IPS-20b (cell line): ENCODE data around the gene DIAPH1.

Experiments
- H3K27ac ChIP-seq: one replicate; pipeline ENCODE4 v1.5.1; 2013; ENCODE audit warnings: low read length
- H3K27me3 ChIP-seq: 2 replicates; pipeline ENCODE4 v1.6.1; 2013; ENCODE audit warnings: mild to moderate bottlenecking, low read length, inconsistent platforms; ENCODE audit not compliant: insufficient read depth
- H3K36me3 ChIP-seq: 2 replicates; pipeline ENCODE4 v1.6.1; 2013; ENCODE audit warnings: low read depth, mild to moderate bottlenecking, inconsistent platforms, low read length, moderate library complexity; ENCODE audit not compliant: insufficient read depth
- H3K4me1 ChIP-seq: 2 replicates; pipeline ENCODE4 v1.6.1; 2013; ENCODE audit warnings: mild to moderate bottlenecking, control low read depth, inconsistent platforms, low read length, moderate library complexity; ENCODE audit not compliant: insufficient read depth
- H3K4me3 ChIP-seq: 2 replicates; pipeline ENCODE4 v1.5.1; 2013; ENCODE audit warnings: mild to moderate bottlenecking, low read length, inconsistent platforms
- H3K9ac ChIP-seq: 2 replicates; pipeline ENCODE4 v1.6.1; 2013; ENCODE audit warnings: low read depth, mild to moderate bottlenecking, inconsistent platforms, low read length, moderate library complexity
- H3K9me3 ChIP-seq: 2 replicates; pipeline ENCODE4 v1.6.1; 2013; ENCODE audit warnings: mild to moderate bottlenecking, low read depth, low read length, inconsistent platforms; ENCODE audit not compliant: insufficient read depth

DIAPH1 gene

DNA sequence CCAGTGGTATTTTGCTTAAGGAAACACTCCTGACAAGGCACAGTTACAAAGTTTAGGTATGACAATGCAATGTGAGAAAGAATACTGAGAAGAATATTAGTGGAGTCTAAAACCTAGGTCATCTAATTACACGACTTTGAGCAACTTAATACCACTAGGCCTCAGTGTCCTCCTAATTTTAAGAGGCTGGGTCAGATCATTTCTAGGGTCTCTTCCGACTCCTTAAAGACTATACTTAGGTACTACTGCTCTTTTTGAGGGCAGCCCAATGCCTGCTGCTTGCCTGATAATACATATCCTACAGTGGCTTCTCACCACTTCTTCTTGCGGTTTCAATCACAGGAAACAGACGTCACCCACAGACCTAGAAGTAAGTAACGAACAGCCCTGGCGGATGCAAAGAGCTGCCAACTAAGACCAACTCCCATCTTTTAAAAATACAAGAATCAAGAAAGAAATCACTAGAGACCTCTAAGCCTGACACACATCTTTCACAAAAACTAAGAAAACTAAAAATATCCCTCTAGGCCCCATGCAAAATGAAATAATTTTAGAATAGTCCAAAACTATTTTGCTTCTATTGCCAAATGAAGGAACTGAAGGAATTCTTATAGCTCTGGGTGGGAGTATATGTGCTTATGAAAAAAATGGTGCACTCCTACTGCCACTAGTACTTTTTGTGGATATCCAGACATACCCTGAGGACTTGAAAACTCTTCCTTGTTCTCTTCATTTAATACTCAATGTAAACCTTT, 13.1 kb downstream of the DIAPH1 start:
- Histone ChIP-seq H3K27ac (no peak overlapping the region), H3K4me3 (no peak overlapping the region), H3K36me3 (no peaks in the 10 kb centered on the region; the same call in 1 of the 2 replicates), H3K9ac (no peak overlapping the region), H3K27me3 (no peaks in the 10 kb centered on the region), H3K4me1 (peaks cover 6% of the 10 kb centered on the region; the same call in 1 of the 2 replicates), H3K9me3 (no peaks in the 10 kb centered on the region)

DNA sequence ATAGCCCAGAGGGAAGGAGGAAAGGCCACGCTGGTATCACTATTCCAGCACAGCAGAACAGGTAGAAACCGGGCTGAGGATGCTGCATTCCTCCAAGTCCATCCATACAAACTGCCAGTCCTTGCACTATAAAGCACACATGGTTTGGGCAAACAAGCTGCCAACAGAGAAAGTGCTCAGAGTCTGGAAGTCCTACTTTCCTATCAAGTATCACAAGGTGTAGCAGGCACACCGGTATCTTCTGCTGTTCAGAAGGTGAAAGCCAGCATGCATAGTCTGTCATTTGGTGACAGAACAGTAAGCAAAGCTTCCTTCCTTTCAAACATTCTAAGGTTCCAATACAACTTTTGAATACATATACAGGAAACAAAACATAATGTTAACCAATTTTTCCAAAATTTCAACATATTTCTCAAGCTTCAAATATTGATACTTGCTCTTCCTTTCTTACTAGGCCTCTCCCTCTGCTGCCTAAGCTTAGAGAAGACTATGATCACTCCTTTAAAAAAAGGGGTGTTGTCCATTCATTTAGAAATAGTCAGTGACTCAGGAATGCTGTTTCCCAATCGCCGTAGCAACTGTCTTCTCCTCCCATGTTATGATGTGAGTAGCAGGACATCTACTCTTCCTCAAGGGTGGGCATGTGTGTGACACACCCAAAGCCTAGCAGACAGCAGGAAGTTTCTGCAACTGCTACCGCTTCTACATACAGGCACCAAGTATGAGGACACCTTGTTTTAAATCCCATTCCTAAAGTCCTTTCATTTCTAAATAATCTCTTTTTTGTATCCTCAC, 14.7 kb downstream of the DIAPH1 start:
- peaks cover 6% of the 10 kb centered on the region; the same call in 1 of the 2 replicates for H3K4me1 ChIP-seq
- H3K27me3 ChIP-seq = no peaks in the 10 kb centered on the region
- H3K27ac ChIP-seq = no peak overlapping the region
- H3K4me3 ChIP-seq = no peak overlapping the region
- H3K36me3 ChIP-seq = no peaks in the 10 kb centered on the region; the same call in 1 of the 2 replicates
- H3K9ac ChIP-seq = no peak overlapping the region
- H3K9me3 ChIP-seq = no peaks in the 10 kb centered on the region

DNA sequence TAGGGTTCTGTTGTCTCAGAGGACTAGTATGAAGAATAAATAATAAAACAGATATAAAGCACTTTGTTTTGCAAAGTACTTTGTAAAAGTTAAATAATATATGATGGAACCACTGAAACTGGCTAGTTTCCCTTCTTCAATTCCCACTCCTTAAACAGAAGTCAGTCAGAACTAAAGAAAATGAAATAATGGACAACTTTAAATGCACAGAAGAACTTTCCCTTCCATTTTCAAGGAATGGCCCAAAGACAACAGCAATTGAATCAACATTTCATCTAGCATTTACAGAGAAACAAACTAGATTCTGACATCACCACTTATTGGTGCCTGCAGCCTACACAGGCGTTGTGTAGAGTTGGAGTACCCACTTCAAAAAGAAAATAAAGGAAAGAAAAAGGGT, 16.2 kb downstream of the DIAPH1 start:
- Histone ChIP-seq H3K4me3 (no peak overlapping the region), H3K9me3 (no peaks in the 10 kb centered on the region), H3K36me3 (no peaks in the 10 kb centered on the region; the same call in 1 of the 2 replicates), H3K27me3 (no peaks in the 10 kb centered on the region), H3K9ac (no peak overlapping the region), H3K27ac (no peak overlapping the region), H3K4me1 (peaks cover 6% of the 10 kb centered on the region; the same call in 1 of the 2 replicates)

DNA sequence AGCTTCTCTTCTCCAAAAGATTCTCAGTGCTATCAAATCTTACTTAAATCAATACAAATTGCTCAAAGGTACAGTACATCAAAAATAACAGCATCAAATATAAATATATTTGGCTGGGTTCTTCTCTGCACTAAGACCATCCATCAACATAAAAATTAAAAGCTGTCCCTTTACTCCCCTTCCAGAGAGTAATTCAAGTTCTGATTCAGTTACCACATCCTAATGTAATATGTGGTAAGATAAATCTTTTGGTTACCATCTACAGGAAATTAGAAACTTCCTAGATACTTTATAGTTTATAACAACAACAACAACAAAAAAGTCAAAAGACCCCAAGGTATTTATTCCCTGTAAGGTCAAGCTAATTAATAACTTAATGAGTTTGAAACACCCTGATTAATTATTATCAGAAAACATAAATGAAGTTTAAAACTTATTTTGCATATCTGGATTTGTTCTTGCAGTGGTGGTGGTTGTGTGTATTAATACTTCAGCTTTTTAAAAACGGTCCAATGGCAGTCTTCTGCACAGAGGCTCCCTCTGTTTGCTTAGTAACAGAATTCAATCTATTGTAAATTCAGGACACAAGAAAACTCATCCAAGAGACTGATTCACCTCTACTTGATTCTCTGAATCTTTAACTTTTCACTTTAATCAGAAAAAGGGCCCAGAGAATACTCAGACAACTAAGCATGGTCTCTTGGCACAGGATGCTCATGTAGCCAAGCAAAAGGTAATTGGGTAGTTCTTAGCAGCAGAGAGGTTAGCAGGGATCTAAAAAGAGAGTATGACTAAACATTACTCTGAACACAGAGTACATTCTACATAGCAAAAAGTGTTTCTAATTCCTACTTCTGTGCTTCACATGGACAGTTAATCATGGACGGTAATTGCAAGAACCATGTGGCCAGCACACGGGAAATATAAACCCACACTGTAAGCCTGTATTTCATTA, 20.1 kb downstream of the DIAPH1 start:
- Histone ChIP-seq H3K9ac (no peak overlapping the region), H3K36me3 (no peaks in the 10 kb centered on the region; the same call in 1 of the 2 replicates), H3K9me3 (no peaks in the 10 kb centered on the region), H3K27ac (no peak overlapping the region), H3K27me3 (no peaks in the 10 kb centered on the region), H3K4me1 (no peaks in the 10 kb centered on the region), H3K4me3 (no peak overlapping the region)

DNA sequence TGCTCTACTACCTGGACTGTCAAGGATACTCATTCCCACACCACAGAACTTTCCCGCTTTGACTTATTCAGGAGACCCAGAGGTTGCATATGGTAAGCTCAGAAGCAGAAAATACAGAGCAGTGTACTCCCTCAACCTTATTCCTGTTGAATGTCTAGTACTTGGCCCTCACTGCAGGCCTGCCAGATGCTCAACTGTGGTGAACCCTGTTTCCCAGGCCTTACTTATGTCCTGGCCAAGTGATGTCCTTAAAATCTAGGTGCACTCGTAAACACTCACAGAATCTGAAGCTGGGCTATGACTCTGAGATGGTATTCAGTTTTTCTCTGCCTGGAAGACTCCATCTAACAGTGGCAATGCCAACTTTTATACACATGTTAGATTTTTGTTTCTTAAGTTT, 21.0 kb downstream of the DIAPH1 start:
- Histone ChIP-seq H3K27ac (no peak overlapping the region), H3K4me3 (no peak overlapping the region), H3K9me3 (no peaks in the 10 kb centered on the region), H3K36me3 (no peaks in the 10 kb centered on the region; the same call in 1 of the 2 replicates), H3K27me3 (no peaks in the 10 kb centered on the region), H3K4me1 (no peaks in the 10 kb centered on the region), H3K9ac (no peak overlapping the region)

DNA sequence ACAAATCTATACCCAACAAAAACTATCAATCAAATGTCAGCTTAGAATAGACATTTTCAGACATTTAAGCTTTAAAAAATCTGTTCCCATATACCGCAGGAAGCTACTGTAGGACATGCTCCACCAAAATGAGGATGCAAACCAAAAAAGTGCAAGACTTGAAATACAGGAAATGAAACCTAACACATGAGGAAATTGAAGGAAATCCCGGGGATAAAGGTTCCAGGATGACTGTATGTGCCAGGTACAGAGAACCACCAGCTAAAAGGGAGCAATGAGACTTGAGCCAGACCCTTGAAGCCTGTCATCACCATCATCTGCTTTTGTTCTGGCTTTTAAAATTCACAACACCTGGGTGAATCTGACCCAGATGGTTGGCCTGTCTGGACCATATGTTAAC, 21.4 kb downstream of the DIAPH1 start:
- no peak overlapping the region for H3K4me3 ChIP-seq
- no peaks in the 10 kb centered on the region for H3K4me1 ChIP-seq
- no peak overlapping the region for H3K27ac ChIP-seq
- no peaks in the 10 kb centered on the region for H3K9me3 ChIP-seq
- H3K27me3 ChIP-seq = no peaks in the 10 kb centered on the region
- H3K36me3 ChIP-seq = no peaks in the 10 kb centered on the region
- no peak overlapping the region for H3K9ac ChIP-seq

DNA sequence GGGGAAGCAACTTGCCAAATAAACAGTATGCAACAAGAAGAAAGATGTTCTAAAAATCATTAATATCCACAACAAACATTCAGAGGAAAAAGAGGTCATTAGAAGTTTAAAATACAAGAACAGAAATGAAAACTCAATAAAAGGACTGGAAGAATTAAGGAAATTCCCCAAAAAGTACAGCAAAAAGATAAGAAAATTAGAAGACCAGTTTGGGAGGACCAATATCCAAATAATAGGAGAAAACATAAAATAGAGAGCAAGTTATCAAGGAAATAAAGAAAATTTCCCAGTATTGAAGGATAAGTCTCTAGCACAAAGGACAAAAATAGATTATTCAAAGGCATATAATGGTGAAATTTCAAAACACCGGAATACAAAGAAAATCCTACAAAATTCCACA, 21.9 kb downstream of the DIAPH1 start:
- Histone ChIP-seq H3K9me3 (no peaks in the 10 kb centered on the region), H3K36me3 (no peaks in the 10 kb centered on the region), H3K27ac (no peak overlapping the region), H3K4me3 (no peak overlapping the region), H3K27me3 (no peaks in the 10 kb centered on the region), H3K4me1 (no peaks in the 10 kb centered on the region), H3K9ac (no peak overlapping the region)

DNA sequence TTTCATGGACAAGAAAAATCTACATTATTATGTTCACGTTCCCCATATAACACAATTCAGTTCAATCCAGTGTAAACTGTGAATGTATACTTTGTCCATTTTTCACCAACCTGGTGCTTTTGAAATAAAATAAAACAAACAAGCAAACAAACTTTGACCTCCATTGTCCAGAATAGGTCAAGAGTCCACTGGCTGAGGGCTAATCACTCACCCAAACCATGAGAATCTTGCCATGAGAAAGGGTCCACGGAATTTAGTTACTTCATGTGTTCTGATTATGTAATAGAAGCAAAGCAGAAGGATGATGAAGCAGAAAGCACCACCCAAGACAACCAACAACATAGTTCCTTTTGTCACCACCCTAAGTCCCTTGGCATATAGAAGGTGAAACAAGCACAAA, 28.7 kb downstream of the DIAPH1 start:
- H3K4me3 ChIP-seq = no peak overlapping the region
- no peaks in the 10 kb centered on the region for H3K9me3 ChIP-seq
- H3K27me3 ChIP-seq = no peaks in the 10 kb centered on the region
- no peaks in the 10 kb centered on the region for H3K4me1 ChIP-seq
- no peak overlapping the region for H3K9ac ChIP-seq
- no peak overlapping the region for H3K27ac ChIP-seq
- H3K36me3 ChIP-seq = peaks cover 29% of the 10 kb centered on the region

DNA sequence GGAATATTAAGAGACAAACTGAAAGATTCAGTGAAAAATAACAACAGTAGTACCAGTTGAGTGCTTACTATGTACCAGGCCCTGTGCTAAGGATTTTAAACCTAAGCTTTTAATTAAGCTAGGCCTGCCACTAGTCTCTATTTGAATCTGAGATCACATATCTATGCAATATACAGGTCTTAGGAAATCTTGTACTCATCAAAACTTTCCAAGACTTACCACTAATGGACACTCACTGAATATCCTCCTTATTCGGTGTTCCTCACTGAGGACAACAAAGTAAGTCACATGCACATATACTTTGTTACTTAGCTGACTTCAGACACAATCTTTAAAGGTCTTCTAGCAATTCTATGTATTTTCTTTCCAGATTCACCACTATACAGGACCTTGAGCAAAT, 32.6 kb downstream of the DIAPH1 start:
- no peak overlapping the region for H3K9ac ChIP-seq
- no peaks in the 10 kb centered on the region for H3K9me3 ChIP-seq
- no peak overlapping the region for H3K27ac ChIP-seq
- H3K4me3 ChIP-seq = no peak overlapping the region
- no peaks in the 10 kb centered on the region for H3K4me1 ChIP-seq
- peaks cover 65% of the 10 kb centered on the region for H3K36me3 ChIP-seq
- H3K27me3 ChIP-seq = no peaks in the 10 kb centered on the region

DNA sequence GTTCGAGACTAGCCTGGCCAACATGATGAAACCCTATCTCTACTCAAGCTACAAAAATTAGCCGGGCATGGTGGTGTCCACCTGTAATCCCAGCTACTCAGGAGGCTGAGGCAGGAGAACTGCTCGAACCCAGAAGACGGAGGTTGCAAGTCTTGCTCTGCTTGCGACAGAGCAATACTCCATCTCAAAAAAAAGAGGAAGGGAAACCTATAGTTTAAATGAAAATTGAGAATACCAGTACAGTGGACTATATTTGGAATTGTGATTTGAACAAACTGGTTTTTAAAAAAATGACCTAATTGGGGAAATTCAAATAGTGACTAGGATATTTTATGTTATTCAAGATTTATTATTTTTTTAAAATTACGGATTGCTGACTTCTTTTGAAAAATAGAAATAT, 33.2 kb downstream of the DIAPH1 start:
- Histone ChIP-seq H3K4me1 (no peaks in the 10 kb centered on the region), H3K36me3 (peaks cover 72% of the 10 kb centered on the region), H3K9me3 (no peaks in the 10 kb centered on the region), H3K27me3 (no peaks in the 10 kb centered on the region), H3K9ac (no peak overlapping the region), H3K4me3 (no peak overlapping the region), H3K27ac (no peak overlapping the region)

DNA sequence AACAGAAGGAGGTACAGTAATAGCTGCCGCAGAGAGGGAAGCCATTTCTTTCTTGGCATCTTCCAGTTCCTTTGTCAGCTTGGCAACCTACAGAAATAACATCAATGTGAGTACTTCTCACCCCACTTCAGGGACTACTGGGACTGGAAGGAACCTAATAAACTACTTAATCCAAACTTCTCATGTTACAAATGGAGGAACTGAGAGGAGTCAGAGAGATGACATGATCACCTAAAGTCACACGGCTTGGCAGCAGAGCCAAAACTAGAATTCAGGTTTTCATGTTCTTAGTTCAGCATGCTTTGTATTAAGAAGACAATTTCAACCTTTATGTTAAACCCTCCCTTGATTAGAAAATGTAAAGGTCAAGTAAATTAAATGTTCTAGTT, 44.7 kb downstream of the DIAPH1 start:
- no peaks in the 10 kb centered on the region for H3K4me1 ChIP-seq
- no peak overlapping the region for H3K9ac ChIP-seq
- no peak overlapping the region for H3K27ac ChIP-seq
- no peak overlapping the region for H3K4me3 ChIP-seq
- peaks cover 93% of the 10 kb centered on the region for H3K36me3 ChIP-seq
- H3K27me3 ChIP-seq = no peaks in the 10 kb centered on the region
- no peaks in the 10 kb centered on the region for H3K9me3 ChIP-seq
